Osteoblast (primary cell): ENCODE results near the gene FBXW9. TPM values are rescaled to one million over a fixed set of nuclear protein-coding genes. Genes with fewer than 3 reads are reported as not detected.
"Not testable (repeated sequence)": the region's sequence is repeated elsewhere in the genome, so short reads cannot be mapped to it uniquely, and the experiment has no call there.

Source experiments
- DNase-seq: peaks from one replicate; pipeline ENCODE4 v3.0.0; 2011; ENCODE audit warnings: low spot score, mixed read lengths; ENCODE audit not compliant: insufficient read length; ENCODE audit errors: missing footprints
- H2AFZ ChIP-seq: 2 replicates; pipeline ENCODE4 v1.6.0; 2011; ENCODE audit warnings: mild to moderate bottlenecking, low read length
- H3K27ac ChIP-seq: 2 replicates; pipeline ENCODE4 v1.5.1; 2011; ENCODE audit warnings: mild to moderate bottlenecking, low read depth, low read length, moderate library complexity
- H3K27me3 ChIP-seq: 2 replicates; pipeline ENCODE4 v1.6.0; 2012; ENCODE audit warnings: mild to moderate bottlenecking, control low read depth, inconsistent platforms, low read length, moderate library complexity; ENCODE audit not compliant: insufficient read depth
- H3K36me3 ChIP-seq: 2 replicates; pipeline ENCODE4 v1.5.1; 2011; ENCODE audit warnings: mild to moderate bottlenecking, low read length, control low read depth, moderate library complexity; ENCODE audit not compliant: insufficient read depth
- H3K4me1 ChIP-seq: 2 replicates; pipeline ENCODE4 v1.5.1; 2011; ENCODE audit warnings: mild to moderate bottlenecking, low read length, control low read depth, moderate library complexity; ENCODE audit not compliant: insufficient read depth
- H3K4me2 ChIP-seq: 2 replicates; pipeline ENCODE4 v1.6.0; 2011; ENCODE audit warnings: mild to moderate bottlenecking, low read length; ENCODE audit not compliant: insufficient read depth
- H3K4me3 ChIP-seq: fragments of 200-600 bp; sonication (generic); 3 replicates; pipeline ENCODE4 v1.5.1; 2012; ENCODE audit warnings: mild to moderate bottlenecking, low read length, inconsistent platforms; ENCODE audit not compliant: insufficient read depth
- H3K79me2 ChIP-seq: 2 replicates; pipeline ENCODE4 v1.6.0; 2012; ENCODE audit warnings: mild to moderate bottlenecking, low read length, control low read depth, inconsistent platforms; ENCODE audit not compliant: insufficient read depth
- H3K9me3 ChIP-seq: 2 replicates; pipeline ENCODE4 v1.5.1; 2011; ENCODE audit warnings: low read depth, low read length, control low read depth
- H4K20me1 ChIP-seq: 2 replicates; pipeline ENCODE4 v1.6.0; 2012; ENCODE audit warnings: mild to moderate bottlenecking, low read length, control low read depth; ENCODE audit not compliant: insufficient read depth
- total RNA-seq: library from RNA; depleted of rRNA; stranded (reverse); fragments of >200 nt; gene quantifications from 2 replicates; pipeline ENCODE4 v1.2.3, GENCODE V29; 2012
- TF ChIP-seq, protein P1 (sequence below): IDR thresholded peaks from 2 replicates; pipeline ENCODE4 v1.5.1; 2011; ENCODE audit warnings: mild to moderate bottlenecking, low read depth, low read length, moderate library complexity; ENCODE audit errors: extremely low read depth

Gene FBXW9
- total RNA-seq, 1 donor = 18.5 TPM

DNA sequence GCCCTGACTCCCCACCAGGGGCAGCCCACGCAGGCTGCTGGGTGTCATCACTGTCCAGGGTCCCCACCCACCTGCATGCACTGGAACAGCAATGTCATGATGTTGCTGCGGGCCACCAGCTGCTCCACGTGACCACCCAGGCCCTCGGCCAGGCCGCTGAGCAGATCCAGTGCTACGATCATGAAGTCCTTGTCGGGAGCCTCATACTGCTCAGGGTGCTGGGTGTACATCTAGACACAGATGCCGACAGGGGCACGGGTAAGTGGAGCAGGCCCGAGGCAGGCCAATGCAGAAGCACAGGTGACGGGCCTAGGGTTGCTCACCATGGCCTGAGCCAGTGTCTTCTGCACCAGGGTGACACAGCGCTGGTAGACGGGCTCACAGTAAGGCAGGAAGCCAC, 8.7 kb upstream of the FBXW9 start:
- H2AFZ ChIP-seq = no peak overlapping the region
- TF ChIP-seq, protein P1, sequence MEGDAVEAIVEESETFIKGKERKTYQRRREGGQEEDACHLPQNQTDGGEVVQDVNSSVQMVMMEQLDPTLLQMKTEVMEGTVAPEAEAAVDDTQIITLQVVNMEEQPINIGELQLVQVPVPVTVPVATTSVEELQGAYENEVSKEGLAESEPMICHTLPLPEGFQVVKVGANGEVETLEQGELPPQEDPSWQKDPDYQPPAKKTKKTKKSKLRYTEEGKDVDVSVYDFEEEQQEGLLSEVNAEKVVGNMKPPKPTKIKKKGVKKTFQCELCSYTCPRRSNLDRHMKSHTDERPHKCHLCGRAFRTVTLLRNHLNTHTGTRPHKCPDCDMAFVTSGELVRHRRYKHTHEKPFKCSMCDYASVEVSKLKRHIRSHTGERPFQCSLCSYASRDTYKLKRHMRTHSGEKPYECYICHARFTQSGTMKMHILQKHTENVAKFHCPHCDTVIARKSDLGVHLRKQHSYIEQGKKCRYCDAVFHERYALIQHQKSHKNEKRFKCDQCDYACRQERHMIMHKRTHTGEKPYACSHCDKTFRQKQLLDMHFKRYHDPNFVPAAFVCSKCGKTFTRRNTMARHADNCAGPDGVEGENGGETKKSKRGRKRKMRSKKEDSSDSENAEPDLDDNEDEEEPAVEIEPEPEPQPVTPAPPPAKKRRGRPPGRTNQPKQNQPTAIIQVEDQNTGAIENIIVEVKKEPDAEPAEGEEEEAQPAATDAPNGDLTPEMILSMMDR = no peak

DNA sequence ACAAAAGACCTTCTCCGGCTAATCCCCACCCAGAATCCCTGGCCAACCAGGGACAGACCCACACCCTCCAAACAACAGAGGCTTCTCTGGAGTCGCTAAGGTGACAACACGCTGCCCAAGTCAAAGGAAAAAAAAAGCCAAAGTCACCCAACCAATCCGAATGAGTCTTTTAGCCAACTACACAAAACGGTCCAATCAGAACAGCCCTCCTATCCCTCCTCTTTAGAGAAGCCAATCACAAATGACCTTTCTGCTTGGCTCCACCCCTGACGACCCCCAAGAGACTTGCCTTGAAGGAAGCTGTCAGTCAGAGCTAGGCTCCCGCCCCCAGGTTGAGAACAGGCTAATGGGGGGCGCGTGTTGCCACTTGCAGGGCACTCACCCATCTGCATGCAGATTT, 6.6 kb upstream of the FBXW9 start:
- peaks cover 2% of the 10 kb centered on the region for H3K79me2 ChIP-seq
- peaks cover 86% of the 10 kb centered on the region for H3K36me3 ChIP-seq
- TF ChIP-seq, protein P1 = no peak
- no peaks in the 10 kb centered on the region for H3K27me3 ChIP-seq
- H3K4me2 ChIP-seq = no peak overlapping the region
- H4K20me1 ChIP-seq = peaks cover 5% of the 10 kb centered on the region
- no peaks in the 10 kb centered on the region for H3K9me3 ChIP-seq
- no peaks in the 10 kb centered on the region for H3K4me1 ChIP-seq
- H3K27ac ChIP-seq = no peak overlapping the region
- no peak overlapping the region for H2AFZ ChIP-seq
- no peak overlapping the region for H3K4me3 ChIP-seq
- peak; percentile 95 for DNase-seq

More for the DNA sequence above, 8.7 kb upstream of the FBXW9 start:
- H3K4me2 ChIP-seq = no peak overlapping the region
- no peaks in the 10 kb centered on the region for H3K4me1 ChIP-seq
- H3K36me3 ChIP-seq = peaks cover 90% of the 10 kb centered on the region
- peak; percentile 64 for DNase-seq
- no peaks in the 10 kb centered on the region for H3K9me3 ChIP-seq
- peaks cover 5% of the 10 kb centered on the region for H4K20me1 ChIP-seq
- no peak overlapping the region for H3K4me3 ChIP-seq
- H3K79me2 ChIP-seq = peaks cover 2% of the 10 kb centered on the region
- H3K27me3 ChIP-seq = no peaks in the 10 kb centered on the region
- no peak overlapping the region for H3K27ac ChIP-seq

DNA sequence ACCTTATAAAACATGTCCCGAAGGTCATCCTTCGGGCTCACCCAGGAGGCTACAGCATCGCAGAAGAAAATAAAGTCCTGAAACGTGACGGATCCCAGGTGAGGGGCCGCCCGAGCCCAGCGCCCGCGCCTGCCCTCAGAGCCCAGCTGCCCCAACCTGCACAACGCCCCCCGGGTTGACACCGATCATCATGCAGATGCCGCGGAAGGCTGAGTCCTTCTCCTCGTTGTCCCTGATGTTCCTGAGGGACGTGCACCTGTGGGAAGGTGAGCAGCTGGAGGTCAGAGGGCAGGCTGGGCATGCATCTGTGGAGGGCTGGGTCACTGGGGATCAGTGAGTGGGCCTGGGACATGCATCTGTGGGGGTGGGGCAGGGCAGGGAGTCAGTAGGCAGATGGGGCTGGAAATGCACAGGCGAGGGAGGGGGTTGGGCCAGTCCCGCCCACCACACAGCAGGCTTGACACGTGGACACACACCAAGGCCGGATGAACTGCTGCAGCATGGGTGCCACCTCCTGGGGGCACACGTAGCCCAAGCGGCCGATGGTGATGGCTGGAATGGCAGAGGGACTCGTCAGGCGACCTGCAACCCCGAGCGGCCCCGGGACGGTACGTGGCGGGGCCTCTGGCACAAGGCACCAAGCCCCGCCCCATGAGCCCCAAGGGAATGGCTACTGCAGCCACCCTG, 5.3 kb upstream of the FBXW9 start:
- TF ChIP-seq, protein P1 = no peak
- H3K27me3 ChIP-seq = no peaks in the 10 kb centered on the region
- H3K4me2 ChIP-seq = no peak overlapping the region
- H3K36me3 ChIP-seq = peaks cover 79% of the 10 kb centered on the region
- H3K4me1 ChIP-seq = no peaks in the 10 kb centered on the region
- peak; percentile 39 for DNase-seq
- H3K4me3 ChIP-seq = no peak overlapping the region
- no peak overlapping the region for H2AFZ ChIP-seq
- no peak overlapping the region for H3K27ac ChIP-seq
- H3K9me3 ChIP-seq = no peaks in the 10 kb centered on the region
- peaks cover 2% of the 10 kb centered on the region for H3K79me2 ChIP-seq
- H4K20me1 ChIP-seq = peaks cover 5% of the 10 kb centered on the region

DNA sequence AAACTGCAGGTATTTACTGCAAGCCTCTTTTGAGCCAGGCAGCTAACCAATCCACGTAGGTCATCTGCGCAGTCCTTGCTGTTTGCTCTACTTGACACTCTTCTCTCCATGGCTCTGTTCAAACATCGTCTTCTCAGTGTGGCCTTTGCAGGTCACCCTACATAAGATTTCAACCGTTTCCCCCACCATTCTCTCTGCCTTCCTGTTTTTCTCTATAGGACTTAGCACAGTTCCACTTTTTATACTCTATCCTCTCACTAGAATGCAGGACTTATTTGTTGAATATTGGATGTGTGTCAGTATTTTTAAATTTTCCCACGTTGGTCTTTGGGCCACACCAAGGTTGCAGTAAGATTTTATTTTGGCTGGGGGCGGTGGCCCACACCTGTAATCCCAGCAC, 1.7 kb upstream of the FBXW9 start:
- Histone ChIP-seq H3K27ac (no peak overlapping the region), H3K4me1 (peaks cover 9% of the 10 kb centered on the region), H2AFZ (no peak overlapping the region), H3K36me3 (peaks cover 44% of the 10 kb centered on the region), H3K79me2 (peaks cover 16% of the 10 kb centered on the region), H3K4me2 (no peak overlapping the region), H4K20me1 (no peaks in the 10 kb centered on the region), H3K9me3 (no peaks in the 10 kb centered on the region), H3K27me3 (no peaks in the 10 kb centered on the region), H3K4me3 (no peak overlapping the region)
- TF ChIP-seq, protein P1 = no peak
- DNase-seq = peak; percentile 64

DNA sequence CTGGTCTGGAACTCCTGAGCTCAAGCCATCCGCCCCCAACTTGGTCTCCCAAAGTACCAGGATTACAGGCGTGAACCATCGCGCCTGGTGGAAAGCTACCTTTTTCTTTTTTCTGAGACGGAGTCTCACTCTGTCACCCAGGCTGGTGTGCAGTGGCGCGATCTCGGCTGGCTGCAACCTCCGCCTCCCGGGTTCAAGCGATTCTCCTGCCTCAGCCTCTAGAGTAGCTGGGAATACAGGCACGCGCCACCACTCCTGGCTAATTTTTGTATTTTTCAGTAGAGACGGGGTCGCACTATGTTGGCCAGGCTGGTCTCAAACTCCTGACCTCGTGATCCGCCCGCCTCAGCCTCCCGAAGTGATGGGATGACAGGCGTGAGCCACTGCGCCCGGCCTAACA, 994 bp upstream of the FBXW9 start:
- H3K4me3 ChIP-seq, H2AFZ ChIP-seq, H4K20me1 ChIP-seq, H3K9me3 ChIP-seq, H3K4me1 ChIP-seq, H3K27me3 ChIP-seq, H3K27ac ChIP-seq, H3K4me2 ChIP-seq, DNase-seq: not testable (repeated sequence)
- peaks cover 16% of the 10 kb centered on the region for H3K79me2 ChIP-seq
- peaks cover 43% of the 10 kb centered on the region for H3K36me3 ChIP-seq
